Measurements from ENCODE around the gene USH2A. TPM values are rescaled to one million over a fixed set of nuclear protein-coding genes. Genes with fewer than 3 reads are reported as not detected.
A peak's percentile ranks its signal among the peaks of the same experiment; 100 is the strongest.

USH2A gene
- polyA plus RNA-seq, 1 of the 3 experiments (the other 2 are of a cell fraction), result under 0.01 TPM

DNA sequence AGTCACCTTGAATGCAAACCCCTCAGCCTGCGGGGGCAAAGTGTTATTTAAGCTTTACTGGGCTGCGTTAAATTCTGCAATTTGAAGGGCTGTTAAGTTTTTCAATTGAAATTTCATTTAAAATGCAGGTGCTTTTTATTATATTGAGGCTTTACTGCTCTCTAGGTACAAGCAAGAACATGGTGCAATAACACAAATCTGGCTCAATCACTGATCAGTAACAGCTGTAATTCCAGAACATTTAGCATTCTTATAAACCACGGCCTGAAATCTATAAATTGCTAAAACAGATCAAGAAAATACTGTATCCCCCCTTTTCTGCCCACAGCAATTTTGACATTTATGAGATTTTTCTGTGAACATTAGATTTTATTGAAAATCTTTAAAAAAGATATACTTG lies 533.4 kb downstream of the USH2A start:
- Histone ChIP-seq H3K36me3 (replicated peaks in 1 of 2; ENCODE audit: control insufficient read depth in 1 of 2, insufficient read depth in 2 of 2, low read length in 1 of 2) (no peaks in the 10 kb centered on the region), H3K4me3 (ENCODE audit: low read depth in 2 of 2, low read length in 1 of 2) (no peak overlapping the region), H2AFZ (ENCODE audit: low read depth) (no peak overlapping the region), H3K9ac (no peak overlapping the region), H3K9me2 (no peaks in the 10 kb centered on the region), H3K27me3 (ENCODE audit: insufficient read depth) (no peaks in the 10 kb centered on the region), H4K20me1 (ENCODE audit: insufficient read depth) (no peaks in the 10 kb centered on the region), H3K27ac (ENCODE audit: low read depth in 2 of 2, low read length in 1 of 2) (no peak overlapping the region), H3K79me2 (ENCODE audit: insufficient read depth) (no peaks in the 10 kb centered on the region), H3K4me1 (ENCODE audit: control insufficient read depth in 1 of 2, insufficient read depth in 2 of 2, low read depth in 1 of 2, low read length in 1 of 2) (peaks cover 0 to 4% of the 10 kb centered on the region in 2 experiments; a peak in 3 of 4 replicates), H3K9me3 (no peaks in the 10 kb centered on the region), H3F3A (replicated peaks; ENCODE audit: insufficient read depth) (no peaks in the 10 kb centered on the region), H3K4me2 (no peak overlapping the region)
- DNase-seq, result no peak
- TF ChIP-seq, protein P1, sequence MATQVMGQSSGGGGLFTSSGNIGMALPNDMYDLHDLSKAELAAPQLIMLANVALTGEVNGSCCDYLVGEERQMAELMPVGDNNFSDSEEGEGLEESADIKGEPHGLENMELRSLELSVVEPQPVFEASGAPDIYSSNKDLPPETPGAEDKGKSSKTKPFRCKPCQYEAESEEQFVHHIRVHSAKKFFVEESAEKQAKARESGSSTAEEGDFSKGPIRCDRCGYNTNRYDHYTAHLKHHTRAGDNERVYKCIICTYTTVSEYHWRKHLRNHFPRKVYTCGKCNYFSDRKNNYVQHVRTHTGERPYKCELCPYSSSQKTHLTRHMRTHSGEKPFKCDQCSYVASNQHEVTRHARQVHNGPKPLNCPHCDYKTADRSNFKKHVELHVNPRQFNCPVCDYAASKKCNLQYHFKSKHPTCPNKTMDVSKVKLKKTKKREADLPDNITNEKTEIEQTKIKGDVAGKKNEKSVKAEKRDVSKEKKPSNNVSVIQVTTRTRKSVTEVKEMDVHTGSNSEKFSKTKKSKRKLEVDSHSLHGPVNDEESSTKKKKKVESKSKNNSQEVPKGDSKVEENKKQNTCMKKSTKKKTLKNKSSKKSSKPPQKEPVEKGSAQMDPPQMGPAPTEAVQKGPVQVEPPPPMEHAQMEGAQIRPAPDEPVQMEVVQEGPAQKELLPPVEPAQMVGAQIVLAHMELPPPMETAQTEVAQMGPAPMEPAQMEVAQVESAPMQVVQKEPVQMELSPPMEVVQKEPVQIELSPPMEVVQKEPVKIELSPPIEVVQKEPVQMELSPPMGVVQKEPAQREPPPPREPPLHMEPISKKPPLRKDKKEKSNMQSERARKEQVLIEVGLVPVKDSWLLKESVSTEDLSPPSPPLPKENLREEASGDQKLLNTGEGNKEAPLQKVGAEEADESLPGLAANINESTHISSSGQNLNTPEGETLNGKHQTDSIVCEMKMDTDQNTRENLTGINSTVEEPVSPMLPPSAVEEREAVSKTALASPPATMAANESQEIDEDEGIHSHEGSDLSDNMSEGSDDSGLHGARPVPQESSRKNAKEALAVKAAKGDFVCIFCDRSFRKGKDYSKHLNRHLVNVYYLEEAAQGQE (IDR thresholded peaks at IDR 0.05; ENCODE audit: low read depth, low read length), result no peak
- no peak for TF ChIP-seq GABPA (IDR thresholded peaks at IDR 0.05; ENCODE audit: low read depth)
- TF ChIP-seq JUND (IDR thresholded peaks at IDR 0.05), result no peak
- no peak for TF ChIP-seq FOXM1 (IDR thresholded peaks at IDR 0.05; ENCODE audit: low read depth)
- no peak for TF ChIP-seq TEAD4 (IDR thresholded peaks at IDR 0.05; ENCODE audit: borderline replicate concordance, insufficient read depth)
- no peak for TF ChIP-seq POLR2AphosphoS5 (IDR thresholded peaks at IDR 0.05; ENCODE audit: low read depth, low read length)
- TF ChIP-seq, protein P2, sequence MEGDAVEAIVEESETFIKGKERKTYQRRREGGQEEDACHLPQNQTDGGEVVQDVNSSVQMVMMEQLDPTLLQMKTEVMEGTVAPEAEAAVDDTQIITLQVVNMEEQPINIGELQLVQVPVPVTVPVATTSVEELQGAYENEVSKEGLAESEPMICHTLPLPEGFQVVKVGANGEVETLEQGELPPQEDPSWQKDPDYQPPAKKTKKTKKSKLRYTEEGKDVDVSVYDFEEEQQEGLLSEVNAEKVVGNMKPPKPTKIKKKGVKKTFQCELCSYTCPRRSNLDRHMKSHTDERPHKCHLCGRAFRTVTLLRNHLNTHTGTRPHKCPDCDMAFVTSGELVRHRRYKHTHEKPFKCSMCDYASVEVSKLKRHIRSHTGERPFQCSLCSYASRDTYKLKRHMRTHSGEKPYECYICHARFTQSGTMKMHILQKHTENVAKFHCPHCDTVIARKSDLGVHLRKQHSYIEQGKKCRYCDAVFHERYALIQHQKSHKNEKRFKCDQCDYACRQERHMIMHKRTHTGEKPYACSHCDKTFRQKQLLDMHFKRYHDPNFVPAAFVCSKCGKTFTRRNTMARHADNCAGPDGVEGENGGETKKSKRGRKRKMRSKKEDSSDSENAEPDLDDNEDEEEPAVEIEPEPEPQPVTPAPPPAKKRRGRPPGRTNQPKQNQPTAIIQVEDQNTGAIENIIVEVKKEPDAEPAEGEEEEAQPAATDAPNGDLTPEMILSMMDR (IDR thresholded peaks at IDR 0.05), result no peak
- no peak for TF ChIP-seq SIN3A (IDR thresholded peaks at IDR 0.05; ENCODE audit: borderline replicate concordance, low read depth, low read length)
- POLR2A ChIA-PET, result no interaction called here
- 46% methylated on average over 3 of the region's 3 CpGs for WGBS (ENCODE audit: low lambda C conversion rate)
- CTCF ChIA-PET, result interaction anchor here (2.2 kb wide), 1 partner anchor 180 kb away, joined by 6 read pairs; no protein-coding TSS in a partner anchor

DNA sequence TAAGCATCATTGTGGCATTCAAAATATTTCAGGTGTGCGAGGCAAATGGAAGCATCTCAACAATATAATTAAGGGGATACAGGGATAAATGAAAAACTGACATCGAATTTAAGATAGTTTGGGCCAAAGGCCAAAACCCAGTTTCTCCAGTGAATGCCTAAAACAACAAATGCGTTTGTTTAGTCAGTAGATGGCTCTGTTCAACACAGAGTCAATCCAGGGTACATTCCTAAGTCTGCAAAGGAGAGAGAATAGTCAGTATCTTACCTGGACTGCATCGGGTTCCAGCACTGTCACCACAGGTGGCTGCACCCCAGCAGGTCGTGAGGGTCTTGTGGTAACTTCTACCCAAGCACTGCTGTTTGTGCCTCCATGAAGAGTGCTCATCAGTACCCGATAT lies 535.1 kb downstream of the USH2A start:
- no peak overlapping the region for H3K27ac ChIP-seq (ENCODE audit: low read depth in 2 of 2, low read length in 1 of 2)
- no peaks in the 10 kb centered on the region for H3F3A ChIP-seq (replicated peaks; ENCODE audit: insufficient read depth)
- H4K20me1 ChIP-seq (ENCODE audit: insufficient read depth), result no peaks in the 10 kb centered on the region
- 43% methylated on average over 6 of the region's 6 CpGs for WGBS (ENCODE audit: low lambda C conversion rate)
- H3K79me2 ChIP-seq (ENCODE audit: insufficient read depth), result no peaks in the 10 kb centered on the region
- H3K4me2 ChIP-seq, result no peak overlapping the region
- no peak overlapping the region for H2AFZ ChIP-seq (ENCODE audit: low read depth)
- POLR2A ChIA-PET, result no interaction called here
- peaks cover 0 to 4% of the 10 kb centered on the region in 2 experiments; a peak in 3 of 4 replicates for H3K4me1 ChIP-seq (ENCODE audit: control insufficient read depth in 1 of 2, insufficient read depth in 2 of 2, low read depth in 1 of 2, low read length in 1 of 2)
- no peak overlapping the region for H3K9ac ChIP-seq
- DNase-seq, result no peak
- no peak overlapping the region for H3K4me3 ChIP-seq (ENCODE audit: low read depth in 2 of 2, low read length in 1 of 2)
- TF ChIP-seq EP300 (IDR thresholded peaks at IDR 0.05; ENCODE audit: borderline replicate concordance in 1 of 2, low read depth in 1 of 2, low read length in 1 of 2) (no peak), POLR2AphosphoS5 (IDR thresholded peaks at IDR 0.05; ENCODE audit: low read depth, low read length) (no peak), MEF2A (IDR thresholded peaks at IDR 0.05; ENCODE audit: borderline replicate concordance, low read depth) (no peak), NRF1 (IDR thresholded peaks at IDR 0.05; ENCODE audit: low read depth, low read length) (no peak), YY1 (IDR thresholded peaks at IDR 0.05; ENCODE audit: low read depth) (no peak), TEAD4 (IDR thresholded peaks at IDR 0.05; ENCODE audit: borderline replicate concordance, insufficient read depth) (no peak), RAD21 (IDR thresholded peaks at IDR 0.05; ENCODE audit: low read length) (peak; percentile 43), GABPA (IDR thresholded peaks at IDR 0.05; ENCODE audit: low read depth) (no peak), TCF12 (IDR thresholded peaks at IDR 0.05) (no peak), TAF1 (IDR thresholded peaks at IDR 0.05; ENCODE audit: borderline replicate concordance, low read depth, low read length) (no peak), GATA2 (CRISPR knock-in tag; IDR thresholded peaks at IDR 0.05) (no peak)
- TF ChIP-seq, protein P2 (IDR thresholded peaks at IDR 0.05), result 0 out of 2 replicates have a peak, but pooled peaks have one; percentile 6
- TF ChIP-seq, protein P3, sequence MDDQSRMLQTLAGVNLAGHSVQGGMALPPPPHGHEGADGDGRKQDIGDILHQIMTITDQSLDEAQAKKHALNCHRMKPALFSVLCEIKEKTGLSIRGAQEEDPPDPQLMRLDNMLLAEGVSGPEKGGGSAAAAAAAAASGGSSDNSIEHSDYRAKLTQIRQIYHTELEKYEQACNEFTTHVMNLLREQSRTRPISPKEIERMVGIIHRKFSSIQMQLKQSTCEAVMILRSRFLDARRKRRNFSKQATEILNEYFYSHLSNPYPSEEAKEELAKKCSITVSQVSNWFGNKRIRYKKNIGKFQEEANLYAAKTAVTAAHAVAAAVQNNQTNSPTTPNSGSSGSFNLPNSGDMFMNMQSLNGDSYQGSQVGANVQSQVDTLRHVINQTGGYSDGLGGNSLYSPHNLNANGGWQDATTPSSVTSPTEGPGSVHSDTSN (IDR thresholded peaks at IDR 0.05), result no peak
- no peaks in the 10 kb centered on the region for H3K27me3 ChIP-seq (ENCODE audit: insufficient read depth)
- CTCF ChIA-PET, result interaction anchor here (1.2 to 2.2 kb wide), 3 partner anchors 21 to 333 kb away, joined by 3 to 6 read pairs (median 4); no protein-coding TSS in a partner anchor
- no peaks in the 10 kb centered on the region for H3K9me2 ChIP-seq
- no peaks in the 10 kb centered on the region for H3K36me3 ChIP-seq (replicated peaks in 1 of 2; ENCODE audit: control insufficient read depth in 1 of 2, insufficient read depth in 2 of 2, low read length in 1 of 2)
- no peaks in the 10 kb centered on the region for H3K9me3 ChIP-seq
